A549 treated with AZD9567 at 1 μM for 4 hours (cell line): ENCODE data around the gene ID2. TPM values are rescaled to one million over a fixed set of nuclear protein-coding genes. Genes with fewer than 3 reads are reported as not detected.

Experiments used
- total RNA-seq: library from RNA; stranded (reverse); fragments of 200-300 nt; extraction: Qiagen RNA extraction; gene quantifications from 5 replicates; pipeline ENCODE4 v1.2.3, GENCODE V29; 2022; ENCODE audit not compliant: insufficient read depth

ID2 gene
- 65.6 to 113 TPM (median 84.7 TPM) in 5 replicates for total RNA-seq

DNA sequence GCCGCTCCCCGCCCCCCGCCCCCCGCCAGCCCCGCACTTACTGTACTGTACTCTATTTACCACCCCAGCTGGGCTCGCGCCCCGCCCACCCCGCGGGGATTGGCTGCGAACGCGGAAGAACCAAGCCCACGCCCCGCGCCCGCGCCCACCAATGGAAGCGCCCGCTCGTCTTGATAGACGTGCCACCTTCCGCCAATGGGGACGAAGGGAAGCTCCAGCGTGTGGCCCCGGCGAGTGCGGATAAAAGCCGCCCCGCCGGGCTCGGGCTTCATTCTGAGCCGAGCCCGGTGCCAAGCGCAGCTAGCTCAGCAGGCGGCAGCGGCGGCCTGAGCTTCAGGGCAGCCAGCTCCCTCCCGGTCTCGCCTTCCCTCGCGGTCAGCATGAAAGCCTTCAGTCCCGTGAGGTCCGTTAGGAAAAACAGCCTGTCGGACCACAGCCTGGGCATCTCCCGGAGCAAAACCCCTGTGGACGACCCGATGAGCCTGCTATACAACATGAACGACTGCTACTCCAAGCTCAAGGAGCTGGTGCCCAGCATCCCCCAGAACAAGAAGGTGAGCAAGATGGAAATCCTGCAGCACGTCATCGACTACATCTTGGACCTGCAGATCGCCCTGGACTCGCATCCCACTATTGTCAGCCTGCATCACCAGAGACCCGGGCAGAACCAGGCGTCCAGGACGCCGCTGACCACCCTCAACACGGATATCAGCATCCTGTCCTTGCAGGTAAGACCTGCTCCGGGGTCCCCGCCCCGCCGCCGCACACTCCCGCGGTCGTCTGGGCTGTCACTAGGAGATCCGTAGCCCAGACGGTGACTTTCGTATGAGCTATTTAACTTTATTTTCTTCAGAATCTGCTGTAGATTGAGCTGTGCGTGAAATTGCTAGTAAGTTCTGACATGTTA is at the start of gene ID2:
Gene ID2 (plus strand): TSS at position 271 of the 907 bp plus-strand sequence. CDS start 110 bp downstream, at position 381.

Other genes starting within 250 kb of the ID2 start
- 15.6 to 21.2 TPM (median 20.6 TPM) in 5 replicates for gene KIDINS220, start 155.6 kb downstream of the ID2 start, total RNA-seq